Inferior parietal cortex (tissue), 1 donor: Measurements from ENCODE around the gene KCNIP4.

Experiments
- DNase-seq: peaks from one replicate; pipeline ENCODE4 v3.0.0-alpha.2; 2016; ENCODE audit errors: extremely low spot score

KCNIP4 gene

GRCh38 chr4:21901281-21901680 is 47.3 kb downstream of the KCNIP4 start:
- DNase-seq: no peak

GRCh38 chr4:21900211-21900610 is 48.4 kb downstream of the KCNIP4 start:
- DNase-seq: no peak

- no peak for DNase-seq
Observed at GRCh38 chr4:21898101-21898500, 50.5 kb downstream of the KCNIP4 start.

DNA sequence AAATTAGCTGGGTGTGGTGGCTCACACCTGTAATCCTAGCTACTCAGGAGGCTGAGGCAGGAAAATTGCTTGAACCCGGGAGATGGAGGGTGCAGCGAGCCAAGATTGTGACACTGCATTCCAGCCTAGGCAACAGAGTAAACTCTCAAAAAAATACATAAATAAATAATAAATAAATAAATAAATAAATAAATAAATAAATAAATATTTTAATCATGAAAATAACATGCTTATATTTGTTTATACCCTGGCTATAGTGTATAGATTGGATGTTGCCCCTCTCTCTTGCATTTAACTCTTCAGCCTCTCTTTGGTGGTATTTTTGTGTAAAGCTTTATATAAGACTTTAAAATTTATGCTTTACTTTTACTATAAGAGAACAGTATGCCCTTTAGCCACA is 51.8 kb downstream of the KCNIP4 start:
- DNase-seq: no peak

GRCh38 chr4:21893136-21893535 is 55.4 kb downstream of the KCNIP4 start:
- no peak for DNase-seq

DNA sequence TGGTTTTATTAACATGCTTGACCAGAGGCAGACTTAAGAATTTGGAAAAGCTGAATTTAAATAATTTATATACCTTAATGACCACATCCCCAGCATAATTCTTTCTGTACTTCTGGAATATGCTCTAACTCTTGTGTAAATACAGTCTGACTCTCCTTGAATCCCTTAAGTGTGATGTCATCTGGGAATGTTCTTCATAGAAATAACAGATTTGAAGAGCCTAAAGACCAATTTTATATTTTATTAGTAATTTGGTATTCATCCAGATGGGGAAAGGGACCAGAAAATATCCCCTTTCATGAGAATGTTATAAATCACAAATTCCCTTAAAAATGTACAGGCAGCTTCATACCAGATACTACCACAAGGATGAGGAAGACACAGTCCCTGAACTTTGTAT is 58.3 kb downstream of the KCNIP4 start:
- no peak for DNase-seq

DNA sequence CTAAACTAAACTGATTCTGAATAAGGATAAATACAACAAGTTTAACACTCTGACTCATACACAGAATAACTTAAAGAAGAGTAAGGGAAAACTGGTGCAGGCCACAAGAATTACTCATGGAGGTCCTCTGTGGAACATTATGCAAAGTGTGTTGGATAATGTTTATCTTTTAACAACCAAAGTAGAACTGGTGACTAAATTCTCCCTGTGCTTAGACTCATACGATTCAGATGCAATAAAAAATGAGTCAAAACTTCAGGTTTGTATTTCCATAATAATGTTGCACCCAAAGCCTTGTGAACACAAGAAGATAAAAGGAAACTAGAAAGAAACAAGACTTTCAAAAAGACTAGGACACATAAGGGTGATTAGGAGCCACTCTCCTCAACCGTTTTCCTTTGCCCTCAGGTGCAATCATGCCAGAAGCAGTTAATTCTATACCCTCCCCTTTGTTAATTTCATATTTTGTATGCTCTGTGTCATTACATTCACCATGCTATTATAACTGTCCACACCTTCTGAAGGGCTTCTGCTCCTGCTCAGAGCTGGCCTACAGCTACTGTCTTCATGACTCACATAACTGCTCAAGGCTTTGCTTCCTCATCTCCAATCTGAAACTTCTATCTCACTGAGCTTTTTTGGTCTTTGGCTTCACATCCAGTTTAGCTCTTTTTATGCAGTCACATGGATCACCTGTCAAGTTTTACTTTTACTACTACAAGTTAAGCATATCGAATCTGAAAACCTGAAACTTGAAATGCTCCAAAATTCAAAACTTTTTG is 60.2 kb downstream of the KCNIP4 start:
- DNase-seq: peak; percentile 26

- DNase-seq: peak; percentile 30
Observed at GRCh38 chr4:21887481-21887880, 61.1 kb downstream of the KCNIP4 start.

DNA sequence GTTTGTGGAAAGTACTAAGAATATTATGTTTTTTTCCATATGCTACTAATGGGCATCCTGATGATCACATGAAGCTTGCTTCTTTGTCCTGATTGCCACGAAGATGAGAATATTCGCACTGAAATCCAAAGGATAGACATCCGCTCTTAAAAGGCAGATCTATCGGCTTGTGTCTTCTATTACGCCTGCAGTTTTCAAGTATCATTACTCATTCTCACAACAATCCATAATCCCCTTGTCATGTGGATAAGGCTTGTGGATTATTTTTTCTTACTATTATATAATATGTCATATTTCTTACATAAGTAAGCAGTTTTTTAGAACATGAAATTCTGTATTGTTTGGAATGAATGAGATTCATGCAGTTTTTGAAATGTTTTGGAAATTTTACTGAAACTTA is 62.8 kb downstream of the KCNIP4 start:
- DNase-seq: peak; percentile 42

GRCh38 chr4:21885241-21885640 is 63.3 kb downstream of the KCNIP4 start:
- DNase-seq: peak; percentile 16

DNA sequence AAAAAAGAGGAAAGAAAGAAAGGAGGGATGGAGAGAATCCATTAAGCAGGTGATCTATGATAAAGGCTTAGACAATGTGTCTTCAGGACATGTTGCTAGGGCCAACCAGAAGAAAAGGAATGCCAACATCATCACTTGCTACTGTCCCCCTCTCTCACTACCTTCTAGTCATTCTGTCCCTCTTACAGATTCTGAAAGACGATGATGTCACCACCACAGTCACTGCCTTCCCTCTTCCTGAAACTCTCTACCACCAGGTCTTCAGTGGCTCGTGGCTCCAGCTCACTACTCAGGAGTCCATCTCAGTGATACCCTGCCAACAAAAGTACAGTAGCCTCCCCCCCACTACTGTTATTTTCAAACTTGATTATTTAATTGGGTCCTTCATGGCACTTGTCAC is 64.0 kb downstream of the KCNIP4 start:
- DNase-seq: no peak

GRCh38 chr4:21882051-21882839 is 66.3 kb downstream of the KCNIP4 start:
- no peak for DNase-seq

DNA sequence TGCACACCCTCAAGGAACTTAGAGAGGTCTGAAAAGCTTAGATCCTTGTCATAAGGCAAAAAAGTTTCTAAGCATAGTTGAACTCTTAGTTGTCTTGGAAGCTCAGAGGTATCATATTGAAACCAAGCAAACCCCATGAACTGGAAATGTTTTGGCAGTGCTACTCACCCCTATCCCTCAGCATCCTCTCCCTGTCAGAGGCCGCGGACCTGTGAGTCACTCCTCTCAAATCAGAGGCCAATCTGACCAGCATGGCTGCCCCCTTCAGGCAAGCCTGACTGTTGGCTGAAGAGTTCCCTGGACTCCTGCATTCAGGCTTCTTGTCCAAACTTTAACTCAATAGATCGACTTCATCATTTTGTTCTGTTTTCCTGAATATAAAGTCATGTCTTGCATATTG is 69.4 kb downstream of the KCNIP4 start:
- DNase-seq: no peak

GRCh38 chr4:21876711-21877110 is 71.9 kb downstream of the KCNIP4 start:
- DNase-seq: no peak

DNA sequence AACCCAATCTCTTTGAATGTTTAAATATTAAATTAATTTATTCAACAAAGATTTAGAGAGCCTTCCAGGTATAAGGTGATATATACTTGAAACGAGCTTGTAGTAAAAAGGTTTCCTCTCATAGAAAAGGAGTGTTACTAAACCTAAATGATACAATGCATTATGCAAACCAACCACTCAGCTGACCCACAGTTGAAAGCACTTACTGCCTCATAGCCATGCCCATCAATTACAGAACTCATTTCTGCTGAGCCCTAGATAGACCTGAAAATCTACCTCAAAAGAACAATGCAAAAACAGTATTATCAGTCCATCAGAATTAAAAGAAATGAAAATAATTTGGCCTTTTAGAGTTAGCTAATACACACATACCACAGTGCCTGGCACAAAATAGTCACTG is 75.4 kb downstream of the KCNIP4 start:
- DNase-seq: no peak

DNA sequence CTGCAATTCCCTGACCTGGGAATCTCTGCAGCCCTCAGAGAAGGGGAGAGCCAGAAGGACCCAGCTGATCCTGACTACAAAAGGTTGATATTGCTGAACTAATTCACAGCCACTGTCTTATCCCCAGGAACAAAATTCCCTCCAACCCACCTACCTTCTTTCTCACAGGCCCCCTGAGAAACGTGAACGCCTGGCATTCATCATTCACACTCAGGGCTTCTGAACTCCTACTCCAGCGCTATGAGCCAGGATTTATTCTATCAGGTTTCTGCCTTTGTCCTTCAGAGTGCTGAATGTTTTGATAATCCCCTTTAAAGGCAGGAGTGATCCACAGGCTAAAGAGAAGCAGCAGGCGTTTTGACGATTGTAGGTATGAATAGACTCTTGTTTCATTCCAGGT is 76.5 kb downstream of the KCNIP4 start:
- no peak for DNase-seq

DNA sequence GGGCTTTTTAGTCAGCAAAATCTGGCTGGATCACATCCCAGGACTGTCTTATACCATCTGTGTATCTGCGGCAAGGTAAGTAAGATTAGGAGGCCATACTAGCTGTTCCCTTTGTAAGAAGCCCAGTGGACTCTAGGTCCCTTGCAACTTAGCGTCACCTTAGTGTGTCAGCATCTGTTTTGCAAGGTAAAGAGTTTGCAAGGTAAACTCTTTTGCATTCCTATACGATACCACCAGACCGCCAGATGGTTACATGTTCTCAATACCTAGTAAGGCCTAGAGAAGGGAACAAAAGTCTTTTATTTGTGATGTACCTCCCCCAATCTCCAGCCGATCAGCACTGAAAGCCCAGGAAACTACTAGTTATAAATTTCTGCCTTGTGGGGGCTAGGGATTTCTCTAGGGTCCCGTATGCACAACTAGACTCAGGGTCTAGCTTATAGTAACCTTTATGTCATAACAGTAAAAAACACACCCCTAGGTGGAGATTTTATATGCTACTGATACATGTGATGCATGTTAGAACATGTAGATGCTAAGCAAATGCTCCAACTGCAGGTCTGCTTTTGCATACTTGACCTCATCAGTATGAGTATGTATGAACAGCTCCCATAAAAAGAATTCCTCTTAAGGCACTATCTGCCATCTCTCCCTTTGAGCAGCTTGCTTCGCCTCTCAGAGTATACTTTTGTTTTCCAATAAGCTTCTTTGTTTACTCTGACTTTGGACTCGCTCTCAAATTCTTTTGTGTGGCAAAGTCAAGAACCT is 78.4 kb downstream of the KCNIP4 start:
- DNase-seq: no peak

- DNase-seq: no peak
Observed at GRCh38 chr4:21864686-21865085, 83.9 kb downstream of the KCNIP4 start.

DNA sequence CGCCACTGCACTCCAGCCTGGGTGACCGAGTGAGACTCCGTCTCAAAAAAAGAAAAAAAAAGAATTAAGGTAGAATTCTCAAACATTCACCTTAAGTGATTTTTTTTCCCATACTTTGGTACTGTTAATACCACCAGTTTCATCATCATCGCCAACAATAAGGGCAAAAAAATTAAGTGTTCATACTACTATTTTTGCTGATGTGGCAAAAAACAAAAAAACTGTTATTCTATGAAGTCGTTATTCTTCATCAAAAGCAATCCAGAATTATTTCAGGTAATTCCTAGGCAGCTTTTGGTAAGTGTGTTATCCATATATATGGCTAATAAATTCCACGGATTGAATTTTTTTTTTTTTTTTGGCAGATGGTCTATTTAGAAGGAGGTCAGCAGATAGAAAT is 85.7 kb downstream of the KCNIP4 start:
- no peak for DNase-seq

DNA sequence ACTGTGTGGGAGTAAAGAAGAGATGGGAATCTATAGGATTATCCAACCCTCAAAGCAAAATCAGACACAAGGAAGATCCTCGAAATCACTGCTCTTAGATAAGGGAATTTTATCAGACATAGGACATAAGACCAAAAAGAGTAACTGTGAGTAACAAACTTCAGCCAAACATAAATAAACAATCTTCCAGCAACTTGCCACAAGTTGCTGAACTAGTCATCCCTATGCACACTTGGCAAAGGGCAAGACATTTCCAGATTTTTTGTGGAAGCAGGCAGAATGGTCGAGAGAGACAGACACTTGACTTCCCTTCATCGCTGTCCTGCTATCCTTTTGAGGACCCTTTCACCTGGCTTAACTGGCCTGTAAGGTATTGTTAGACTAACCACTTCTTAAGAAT is 89.6 kb downstream of the KCNIP4 start:
- no peak for DNase-seq

- no peak for DNase-seq
Observed at GRCh38 chr4:21856754-21857153, 91.8 kb downstream of the KCNIP4 start.

DNA sequence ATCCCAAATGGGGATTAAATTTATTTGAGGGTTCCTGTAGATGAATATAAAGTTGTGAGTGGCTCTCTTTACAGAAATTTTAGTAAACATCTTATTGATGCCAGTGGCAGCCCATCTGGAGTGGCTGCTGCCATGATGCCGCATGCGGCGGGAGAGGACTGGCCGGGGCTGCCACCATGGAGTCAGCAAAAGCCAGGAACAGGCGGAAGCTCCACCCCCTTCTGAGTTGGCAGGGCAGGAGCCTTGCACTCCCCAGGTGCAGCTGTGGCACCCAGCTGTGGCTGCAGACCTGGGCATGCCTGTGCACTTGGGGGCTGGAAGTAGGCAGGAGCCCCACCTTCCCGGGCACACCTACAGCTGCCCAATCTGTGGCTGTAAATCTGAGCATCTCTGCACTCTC is 92.3 kb downstream of the KCNIP4 start:
- DNase-seq: no peak

GRCh38 chr4:21849077-21849476 is 99.5 kb downstream of the KCNIP4 start:
- DNase-seq: no peak
